H9 (cell line): Measurements from ENCODE around the gene IL25. TPM values are rescaled to one million over a fixed set of nuclear protein-coding genes. Genes with fewer than 3 reads are reported as not detected.

Experiments used
- DNase-seq: peaks from one replicate; pipeline ENCODE4 v3.0.0-alpha.2; 2017
- H2AFZ ChIP-seq: one replicate; pipeline ENCODE4 v1.6.1; 2013; ENCODE audit warnings: mild to moderate bottlenecking, low read length, control low read depth, moderate library complexity
- H2AK5ac ChIP-seq: 2 replicates; pipeline ENCODE4 v1.6.1; 2013; ENCODE audit warnings: low read length, control low read depth, mixed read lengths; ENCODE audit not compliant: insufficient read length
- H2BK120ac ChIP-seq: one replicate; pipeline ENCODE4 v1.6.1; 2013; ENCODE audit warnings: low read depth, mild to moderate bottlenecking, low read length, control low read depth, inconsistent platforms; ENCODE audit not compliant: poor library complexity, severe bottlenecking
- H2BK12ac ChIP-seq: 2 replicates; pipeline ENCODE4 v1.6.1; 2013; ENCODE audit warnings: low read length, control low read depth, mixed read lengths, low read depth; ENCODE audit not compliant: insufficient read length
- H2BK15ac ChIP-seq: 2 replicates; pipeline ENCODE4 v1.6.1; 2013; ENCODE audit warnings: low read depth, low read length, control low read depth
- H2BK20ac ChIP-seq: one replicate; pipeline ENCODE4 v1.6.1; 2013; ENCODE audit warnings: low read depth, mild to moderate bottlenecking, low read length, control low read depth, inconsistent platforms; ENCODE audit not compliant: poor library complexity, severe bottlenecking
- H2BK5ac ChIP-seq: 2 replicates; pipeline ENCODE4 v1.6.1; 2013; ENCODE audit warnings: low read length, control low read depth, mixed read lengths; ENCODE audit not compliant: insufficient read length
- H3K14ac ChIP-seq: 2 replicates; pipeline ENCODE4 v1.6.1; 2013; ENCODE audit warnings: low read length, control low read depth; ENCODE audit not compliant: insufficient read depth
- H3K18ac ChIP-seq: 2 replicates; pipeline ENCODE4 v1.6.1; 2013; ENCODE audit warnings: low read depth, mild to moderate bottlenecking, mixed read lengths, low read length, control low read depth; ENCODE audit not compliant: insufficient read length
- H3K23ac ChIP-seq: 2 replicates; pipeline ENCODE4 v1.6.1; 2013; ENCODE audit warnings: low read length, control low read depth, mixed read lengths, low read depth; ENCODE audit not compliant: insufficient read length
- H3K23me2 ChIP-seq: 2 replicates; pipeline ENCODE4 v1.6.1; 2013; ENCODE audit warnings: low read depth, mild to moderate bottlenecking, mixed read lengths, low read length, control low read depth; ENCODE audit not compliant: insufficient read length, poor library complexity, severe bottlenecking
- H3K27ac ChIP-seq: 2 replicates; pipeline ENCODE4 v1.5.1; 2013; ENCODE audit warnings: low read length, control low read depth, mixed read lengths, low read depth; ENCODE audit not compliant: insufficient read length
- H3K27me3 ChIP-seq: 2 replicates; pipeline ENCODE4 v1.6.1; 2013; ENCODE audit warnings: low read length, control low read depth, inconsistent platforms; ENCODE audit not compliant: insufficient read depth
- H3K4ac ChIP-seq: 2 replicates; pipeline ENCODE4 v1.6.1; 2013; ENCODE audit warnings: low read depth, mild to moderate bottlenecking, control low read depth, inconsistent platforms, low read length, moderate library complexity
- H3K4me1 ChIP-seq: 2 replicates; pipeline ENCODE4 v1.6.1; 2013; ENCODE audit warnings: low read length, control low read depth, inconsistent platforms; ENCODE audit not compliant: insufficient read depth
- H3K4me2 ChIP-seq: 2 replicates; pipeline ENCODE4 v1.6.1; 2013; ENCODE audit warnings: low read length, control low read depth, mixed read lengths; ENCODE audit not compliant: insufficient read length, insufficient read depth
- H3K56ac ChIP-seq: 2 replicates; pipeline ENCODE4 v1.6.1; 2013; ENCODE audit warnings: low read depth, mild to moderate bottlenecking, mixed read lengths, low read length, control low read depth; ENCODE audit not compliant: insufficient read length
- H3K79me1 ChIP-seq: 2 replicates; pipeline ENCODE4 v1.6.1; 2013; ENCODE audit warnings: low read depth, mild to moderate bottlenecking, moderate library complexity, low read length, control low read depth, inconsistent platforms; ENCODE audit not compliant: insufficient read depth, poor library complexity, severe bottlenecking
- H3K79me2 ChIP-seq: 2 replicates; pipeline ENCODE4 v1.6.1; 2013; ENCODE audit warnings: low read length, control low read depth, inconsistent platforms; ENCODE audit not compliant: insufficient read depth
- H3K9ac ChIP-seq: 2 replicates; pipeline ENCODE4 v1.6.1; 2013; ENCODE audit warnings: low read length, control low read depth, mixed read lengths; ENCODE audit not compliant: insufficient read length; ENCODE audit errors: extremely low read depth
- H3K9me3 ChIP-seq: one replicate; pipeline ENCODE4 v1.6.1; 2013; ENCODE audit warnings: low read depth, low read length, inconsistent platforms; ENCODE audit not compliant: control insufficient read depth
- H3T11ph ChIP-seq: one replicate; pipeline ENCODE4 v1.6.1; 2013; ENCODE audit warnings: mild to moderate bottlenecking, low read length, control low read depth, inconsistent platforms
- H4K20me1 ChIP-seq: one replicate; pipeline ENCODE4 v1.6.1; 2013; ENCODE audit not compliant: control insufficient read depth, insufficient read length, insufficient read depth
- H4K5ac ChIP-seq: 2 replicates; pipeline ENCODE4 v1.6.1; 2013; ENCODE audit warnings: low read depth, mild to moderate bottlenecking, mixed read lengths, low read length, control low read depth; ENCODE audit not compliant: insufficient read length
- H4K8ac ChIP-seq: replicated peaks from 2 replicates; pipeline ENCODE4 v1.6.1; 2013; ENCODE audit warnings: low read length, control low read depth, mixed read lengths, low read depth; ENCODE audit not compliant: insufficient read length
- H4K91ac ChIP-seq: 2 replicates; pipeline ENCODE4 v1.6.1; 2013; ENCODE audit warnings: low read depth, mild to moderate bottlenecking, moderate library complexity, mixed read lengths, low read length, control low read depth; ENCODE audit not compliant: insufficient read length
- H3K27ac Mint-ChIP-seq, 3 experiments: 2 replicates in 2 of 3; 3 replicates in 1 of 3; pipeline ENCODE4 v1.8.0; 2020 to 2021; ENCODE audit warnings: mixed read lengths in 3 of 3, mild to moderate bottlenecking in 1 of 3, moderate library complexity in 1 of 3
- H3K27me3 Mint-ChIP-seq: 2 replicates; pipeline ENCODE4 v1.8.0; 2021; ENCODE audit warnings: low read depth, mild to moderate bottlenecking, moderate library complexity, mixed read lengths
- H3K36me3 Mint-ChIP-seq, 3 experiments: 2 replicates in 2 of 3; 3 replicates in 1 of 3; pipeline ENCODE4 v1.8.0; 2020 to 2021; ENCODE audit warnings: low read depth in 3 of 3, mixed read lengths in 3 of 3; ENCODE audit not compliant: insufficient read depth in 1 of 3
- H3K4me1 Mint-ChIP-seq, 2 experiments: 2 replicates each; pipeline ENCODE4 v1.8.0; 2020; ENCODE audit warnings: mixed read lengths in 2 of 2
- H3K4me3 Mint-ChIP-seq, 2 experiments: 2 replicates in 1 of 2; 3 replicates in 1 of 2; pipeline ENCODE4 v1.8.0; 2020 to 2021; ENCODE audit warnings: mild to moderate bottlenecking in 2 of 2, mixed read lengths in 2 of 2, moderate library complexity in 1 of 2
- H3K9me3 Mint-ChIP-seq, 2 experiments: 2 replicates in 1 of 2; 3 replicates in 1 of 2; pipeline ENCODE4 v1.8.0; 2020; ENCODE audit warnings: mild to moderate bottlenecking in 2 of 2, mixed read lengths in 2 of 2, moderate library complexity in 1 of 2
- CTCF ChIP-seq: fragments of 200-600 bp; sonication (generic); conservative IDR thresholded peaks from 3 replicates; pipeline ENCODE4 v1.8.0; 2021; ENCODE audit warnings: antibody characterized with exemption, mild to moderate bottlenecking
- WGBS: extraction: QIAGEN DNeasy Blood & Tissue Kit; methylation state at CpG from one replicate; pipeline ENCODE4 v1.1.7; 2013; ENCODE audit warnings: missing lambda C conversion rate, low lambda C conversion rate, mixed read lengths; ENCODE audit not compliant: insufficient read length; ENCODE audit errors: extremely low coverage; 5-methylcytosine and 5-hydroxymethylcytosine counted together
- total RNA-seq: library from RNA; stranded (reverse); gene quantifications from 2 replicates; pipeline ENCODE4 v1.2.1, GENCODE V29; 2021

IL25 gene
- total RNA-seq, 1 experiment from 2014 or later: not detected

GRCh38 chr14:23358042-23358441 lies 14.6 kb upstream of the IL25 start:
- H3K27ac Mint-ChIP-seq: no peak overlapping the region
- H2BK5ac ChIP-seq: no peak overlapping the region
- H4K8ac ChIP-seq: no peak overlapping the region
- no peaks in the 10 kb centered on the region for H3K23me2 ChIP-seq
- no peak for DNase-seq
- no peak overlapping the region for H3T11ph ChIP-seq
- no peak overlapping the region for H3K56ac ChIP-seq
- H4K91ac ChIP-seq: no peak overlapping the region
- H4K20me1 ChIP-seq: no peaks in the 10 kb centered on the region
- H3K9me3 Mint-ChIP-seq: no peaks in the 10 kb centered on the region
- no peaks in the 10 kb centered on the region for H3K79me2 ChIP-seq
- H3K9ac ChIP-seq: no peak overlapping the region
- H3K79me1 ChIP-seq: no peaks in the 10 kb centered on the region
- no peak overlapping the region for H4K5ac ChIP-seq
- no peak overlapping the region for H2BK15ac ChIP-seq
- H3K14ac ChIP-seq: no peak overlapping the region
- H2AK5ac ChIP-seq: no peak overlapping the region
- no CpG with 5 or more reads among the region's 3 CpGs for WGBS
- no peak overlapping the region for H3K4ac ChIP-seq
- TF ChIP-seq CTCF: no peak
- 0 out of 2 replicates have a peak, but pooled peaks cover under 1% of the 10 kb centered on the region for H3K4me1 ChIP-seq
- H3K23ac ChIP-seq: no peak overlapping the region
- H3K9me3 ChIP-seq: no peaks in the 10 kb centered on the region
- no peak overlapping the region for H2BK120ac ChIP-seq
- H3K4me1 Mint-ChIP-seq: peaks cover 15 to 16% of the 10 kb centered on the region in 2 experiments
- no peaks in the 10 kb centered on the region; the same call in 1 of the 2 replicates for H3K27me3 ChIP-seq
- peaks cover 17 to 53% (median 39%) of the 10 kb centered on the region in 3 experiments for H3K36me3 Mint-ChIP-seq
- H2AFZ ChIP-seq: no peak overlapping the region
- no peak overlapping the region for H2BK20ac ChIP-seq
- H3K27me3 Mint-ChIP-seq: peaks cover 21% of the 10 kb centered on the region
- no peak overlapping the region for H3K18ac ChIP-seq
- H3K4me3 Mint-ChIP-seq: no peak overlapping the region
- H2BK12ac ChIP-seq: no peak overlapping the region
- no peak overlapping the region for H3K4me2 ChIP-seq
- H3K27ac ChIP-seq: no peak overlapping the region
